ENCODE results near the gene PGAM2. TPM values are rescaled to one million over a fixed set of nuclear protein-coding genes. Genes with fewer than 3 reads are reported as not detected.
A peak's percentile ranks its signal among the peaks of the same experiment; 100 is the strongest.

PGAM2 gene
- total and polyA plus RNA-seq, 2 donors = 5.7 to 31.0 TPM

- Histone ChIP-seq H3K9me3 (ENCODE audit: control insufficient read depth in 2 of 2, insufficient read depth in 1 of 2, low read length in 1 of 2) (peaks cover 0 to 16% of the 10 kb centered on the region in 2 donors), H3K27ac (ENCODE audit: low read depth in 1 of 2, low read length in 1 of 2) (no peak overlapping the region), H3K27me3 (ENCODE audit: control insufficient read depth in 2 of 2, insufficient read depth in 1 of 2, low read length in 1 of 2) (no peaks in the 10 kb centered on the region), H3K4me1 (ENCODE audit: control insufficient read depth in 2 of 2, insufficient read depth in 2 of 2, low read length in 2 of 2) (peaks cover 20 to 44% of the 10 kb centered on the region in 2 donors), H3K36me3 (ENCODE audit: control insufficient read depth in 2 of 2, insufficient read depth in 2 of 2, low read length in 1 of 2) (peaks cover 95 to 98% of the 10 kb centered on the region in 2 donors), H3K4me3 (ENCODE audit: low read length in 2 of 2) (no peak overlapping the region)
- DNase-seq (ENCODE audit: low read depth in 6 of 9, low spot score in 9 of 9) = no peak
- 93% methylated on average over 27 of the region's 27 CpGs for WGBS
Observed at GRCh38 chr7:44110719-44111635, 45.6 kb upstream of the PGAM2 start.

- Histone ChIP-seq H3K27ac (ENCODE audit: low read depth in 1 of 2, low read length in 1 of 2) (no peak overlapping the region), H3K36me3 (ENCODE audit: control insufficient read depth in 2 of 2, insufficient read depth in 2 of 2, low read length in 1 of 2) (peaks cover 86 to 93% of the 10 kb centered on the region in 2 donors), H3K27me3 (ENCODE audit: control insufficient read depth in 2 of 2, insufficient read depth in 1 of 2, low read length in 1 of 2) (peaks cover 0 to 1% of the 10 kb centered on the region in 2 donors), H3K9me3 (ENCODE audit: control insufficient read depth in 2 of 2, insufficient read depth in 1 of 2, low read length in 1 of 2) (peaks cover 0 to 16% of the 10 kb centered on the region in 2 donors), H3K4me3 (ENCODE audit: low read length in 2 of 2) (no peak overlapping the region), H3K4me1 (ENCODE audit: control insufficient read depth in 2 of 2, insufficient read depth in 2 of 2, low read length in 2 of 2) (peaks cover 20 to 54% of the 10 kb centered on the region in 2 donors)
- 98% methylated on average over 18 of the region's 18 CpGs for WGBS
- no peak for DNase-seq (ENCODE audit: low read depth in 6 of 9, low spot score in 9 of 9)
Observed at GRCh38 chr7:44109991-44110390, 44.6 kb upstream of the PGAM2 start.

GRCh38 chr7:44108768-44109750, 43.7 kb upstream of the PGAM2 start:
- Histone ChIP-seq H3K4me1 (ENCODE audit: control insufficient read depth in 2 of 2, insufficient read depth in 2 of 2, low read length in 2 of 2) (peaks cover 20 to 55% of the 10 kb centered on the region in 2 donors), H3K4me3 (ENCODE audit: low read length in 2 of 2) (no peak overlapping the region), H3K27me3 (ENCODE audit: control insufficient read depth in 2 of 2, insufficient read depth in 1 of 2, low read length in 1 of 2) (peaks cover 0 to 6% of the 10 kb centered on the region in 2 donors), H3K27ac (ENCODE audit: low read depth in 1 of 2, low read length in 1 of 2) (peak overlapping the region in 1 of 2 donors; percentile 1), H3K36me3 (ENCODE audit: control insufficient read depth in 2 of 2, insufficient read depth in 2 of 2, low read length in 1 of 2) (peaks cover 77 to 84% of the 10 kb centered on the region in 2 donors), H3K9me3 (ENCODE audit: control insufficient read depth in 2 of 2, insufficient read depth in 1 of 2, low read length in 1 of 2) (peaks cover 0 to 16% of the 10 kb centered on the region in 2 donors)
- 94% methylated on average over 21 of the region's 21 CpGs for WGBS
- no peak for DNase-seq (ENCODE audit: low read depth in 6 of 9, low spot score in 9 of 9)

GRCh38 chr7:44107961-44108767, 42.8 kb upstream of the PGAM2 start:
- 93% methylated on average over 21 of the region's 21 CpGs for WGBS
- Histone ChIP-seq H3K36me3 (ENCODE audit: control insufficient read depth in 2 of 2, insufficient read depth in 2 of 2, low read length in 1 of 2) (peaks cover 68 to 77% of the 10 kb centered on the region in 2 donors), H3K27ac (ENCODE audit: low read depth in 1 of 2, low read length in 1 of 2) (peak overlapping the region; percentile 17 to 20), H3K4me3 (ENCODE audit: low read length in 2 of 2) (peak overlapping the region in 1 of 2 donors; percentile 8), H3K4me1 (ENCODE audit: control insufficient read depth in 2 of 2, insufficient read depth in 2 of 2, low read length in 2 of 2) (peaks cover 25 to 63% of the 10 kb centered on the region in 2 donors), H3K9me3 (ENCODE audit: control insufficient read depth in 2 of 2, insufficient read depth in 1 of 2, low read length in 1 of 2) (peaks cover 0 to 16% of the 10 kb centered on the region in 2 donors), H3K27me3 (ENCODE audit: control insufficient read depth in 2 of 2, insufficient read depth in 1 of 2, low read length in 1 of 2) (peaks cover 0 to 8% of the 10 kb centered on the region in 2 donors)
- DNase-seq (ENCODE audit: low read depth in 6 of 9, low spot score in 9 of 9) = no peak

GRCh38 chr7:44107116-44107960, 42.0 kb upstream of the PGAM2 start:
- no peak for DNase-seq (ENCODE audit: low read depth in 6 of 9, low spot score in 9 of 9)
- H3K4me1 ChIP-seq (ENCODE audit: control insufficient read depth in 2 of 2, insufficient read depth in 2 of 2, low read length in 2 of 2) = peaks cover 33 to 72% of the 10 kb centered on the region in 2 donors
- H3K4me3 ChIP-seq (ENCODE audit: low read length in 2 of 2) = peak overlapping the region; percentile 87 to 93
- H3K36me3 ChIP-seq (ENCODE audit: control insufficient read depth in 2 of 2, insufficient read depth in 2 of 2, low read length in 1 of 2) = peaks cover 59 to 69% of the 10 kb centered on the region in 2 donors
- H3K27ac ChIP-seq (ENCODE audit: low read depth in 1 of 2, low read length in 1 of 2) = peak overlapping the region; percentile 20 to 62
- H3K9me3 ChIP-seq (ENCODE audit: control insufficient read depth in 2 of 2, insufficient read depth in 1 of 2, low read length in 1 of 2) = peaks cover 0 to 9% of the 10 kb centered on the region in 2 donors
- 96% methylated on average over 18 of the region's 18 CpGs for WGBS
- peaks cover 0 to 8% of the 10 kb centered on the region in 2 donors for H3K27me3 ChIP-seq (ENCODE audit: control insufficient read depth in 2 of 2, insufficient read depth in 1 of 2, low read length in 1 of 2)

- H3K27me3 ChIP-seq (ENCODE audit: control insufficient read depth in 2 of 2, insufficient read depth in 1 of 2, low read length in 1 of 2) = peaks cover 0 to 8% of the 10 kb centered on the region in 2 donors
- DNase-seq (ENCODE audit: low read depth in 6 of 9, low spot score in 9 of 9) = no peak
- peaks cover 0 to 5% of the 10 kb centered on the region in 2 donors for H3K9me3 ChIP-seq (ENCODE audit: control insufficient read depth in 2 of 2, insufficient read depth in 1 of 2, low read length in 1 of 2)
- H3K4me1 ChIP-seq (ENCODE audit: control insufficient read depth in 2 of 2, insufficient read depth in 2 of 2, low read length in 2 of 2) = peaks cover 38 to 80% of the 10 kb centered on the region in 2 donors
- H3K27ac ChIP-seq (ENCODE audit: low read depth in 1 of 2, low read length in 1 of 2) = peak overlapping the region in 1 of 2 donors; percentile 62
- WGBS = 86% methylated on average over 10 of the region's 10 CpGs
- H3K36me3 ChIP-seq (ENCODE audit: control insufficient read depth in 2 of 2, insufficient read depth in 2 of 2, low read length in 1 of 2) = peaks cover 51 to 60% of the 10 kb centered on the region in 2 donors
- peak overlapping the region; percentile 87 to 93 for H3K4me3 ChIP-seq (ENCODE audit: low read length in 2 of 2)
Observed at GRCh38 chr7:44106311-44107065, 41.1 kb upstream of the PGAM2 start.

GRCh38 chr7:44105832-44106231, 40.5 kb upstream of the PGAM2 start:
- H3K36me3 ChIP-seq (ENCODE audit: control insufficient read depth in 2 of 2, insufficient read depth in 2 of 2, low read length in 1 of 2) = peaks cover 44 to 54% of the 10 kb centered on the region in 2 donors
- H3K4me3 ChIP-seq (ENCODE audit: low read length in 2 of 2) = peak overlapping the region; percentile 87 to 93
- peaks cover 0 to 8% of the 10 kb centered on the region in 2 donors for H3K27me3 ChIP-seq (ENCODE audit: control insufficient read depth in 2 of 2, insufficient read depth in 1 of 2, low read length in 1 of 2)
- H3K9me3 ChIP-seq (ENCODE audit: control insufficient read depth in 2 of 2, insufficient read depth in 1 of 2, low read length in 1 of 2) = peaks cover 0 to 5% of the 10 kb centered on the region in 2 donors
- H3K27ac ChIP-seq (ENCODE audit: low read depth in 1 of 2, low read length in 1 of 2) = peak overlapping the region in 1 of 2 donors; percentile 80
- DNase-seq (ENCODE audit: low read depth in 6 of 9, low spot score in 9 of 9) = no peak
- H3K4me1 ChIP-seq (ENCODE audit: control insufficient read depth in 2 of 2, insufficient read depth in 2 of 2, low read length in 2 of 2) = peaks cover 44 to 87% of the 10 kb centered on the region in 2 donors
- WGBS = 43% methylated on average over 2 of the region's 2 CpGs
